ENCODE measurements around the gene MCM8.

MCM8 gene

DNA sequence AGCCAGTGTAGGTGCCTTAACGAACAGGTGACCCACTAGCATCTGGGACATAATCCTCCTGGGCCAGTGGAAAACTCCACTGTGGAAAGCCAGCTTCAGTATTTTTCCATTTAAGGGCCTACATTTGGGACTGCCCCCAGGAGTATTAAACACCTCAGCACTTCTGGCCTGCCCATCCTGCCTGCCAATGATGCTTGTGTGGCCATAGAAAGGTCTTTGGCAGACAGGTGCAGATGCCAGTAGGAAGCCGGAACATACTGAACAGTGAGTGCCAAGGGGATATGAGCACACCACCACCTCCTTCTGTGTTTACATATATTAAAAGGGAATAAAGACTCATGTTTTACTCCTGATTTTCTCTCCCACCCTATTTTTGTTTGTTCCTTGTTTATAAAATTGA, 19.9 kb downstream of the MCM8 start:
- Mint-ChIP-seq H3K4me3 (no peak overlapping the region), H3K36me3 (peaks cover 13% of the 10 kb centered on the region), H3K4me1 (no peaks in the 10 kb centered on the region), H3K27me3 (no peaks in the 10 kb centered on the region), H3K9me3 (no peaks in the 10 kb centered on the region), H3K27ac (no peak overlapping the region)
- DNase-seq (ENCODE audit: low spot score in 2 of 2) (no peak), ATAC-seq (ENCODE audit: low read depth) (no peak)

GRCh38 chr20:5971203-5971602, 20.8 kb downstream of the MCM8 start:
- H3K27me3 Mint-ChIP-seq, result no peaks in the 10 kb centered on the region
- peaks cover 5% of the 10 kb centered on the region for H3K36me3 Mint-ChIP-seq
- no peak overlapping the region for H3K27ac Mint-ChIP-seq

DNA sequence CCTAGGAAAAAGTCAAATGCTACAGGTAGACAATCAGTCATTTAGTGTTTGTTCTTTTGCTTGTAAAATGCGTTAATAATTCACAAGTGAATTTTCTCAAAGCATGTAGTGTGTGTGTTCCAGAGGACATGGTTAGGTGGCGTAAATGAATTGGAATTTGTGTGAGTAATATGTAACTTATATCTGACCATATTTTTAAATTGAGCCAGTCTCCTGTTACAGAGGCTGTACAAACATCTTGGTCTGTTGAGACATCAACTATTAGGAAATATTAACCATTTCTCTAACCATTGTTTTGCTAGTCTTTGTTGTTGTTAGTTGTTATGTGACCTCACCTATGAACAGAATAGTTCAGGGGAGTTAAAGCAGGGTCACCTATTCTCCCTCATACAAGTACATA, 22.7 kb downstream of the MCM8 start:
- H3K36me3 Mint-ChIP-seq, result peaks cover 8% of the 10 kb centered on the region
- no peak for DNase-seq (ENCODE audit: low spot score in 2 of 2)
- no peak for ATAC-seq (ENCODE audit: low read depth)
- no peak overlapping the region for H3K27ac Mint-ChIP-seq
- no peaks in the 10 kb centered on the region for H3K4me1 Mint-ChIP-seq
- no peak overlapping the region for H3K4me3 Mint-ChIP-seq
- H3K9me3 Mint-ChIP-seq, result no peaks in the 10 kb centered on the region
- H3K27me3 Mint-ChIP-seq, result no peaks in the 10 kb centered on the region

More at GRCh38 chr20:5971203-5971602, 20.8 kb downstream of the MCM8 start:
- Mint-ChIP-seq H3K9me3 (no peaks in the 10 kb centered on the region), H3K4me1 (no peaks in the 10 kb centered on the region), H3K4me3 (no peak overlapping the region)
- DNase-seq (ENCODE audit: low spot score in 2 of 2) (no peak), ATAC-seq (ENCODE audit: low read depth) (no peak)

GRCh38 chr20:5973971-5974370, 23.5 kb downstream of the MCM8 start:
- Mint-ChIP-seq H3K27ac (no peak overlapping the region), H3K36me3 (peaks cover 10% of the 10 kb centered on the region), H3K9me3 (no peaks in the 10 kb centered on the region), H3K4me1 (no peaks in the 10 kb centered on the region), H3K27me3 (no peaks in the 10 kb centered on the region), H3K4me3 (no peak overlapping the region)
- ATAC-seq (ENCODE audit: low read depth) (no peak), DNase-seq (ENCODE audit: low spot score in 2 of 2) (no peak)

DNA sequence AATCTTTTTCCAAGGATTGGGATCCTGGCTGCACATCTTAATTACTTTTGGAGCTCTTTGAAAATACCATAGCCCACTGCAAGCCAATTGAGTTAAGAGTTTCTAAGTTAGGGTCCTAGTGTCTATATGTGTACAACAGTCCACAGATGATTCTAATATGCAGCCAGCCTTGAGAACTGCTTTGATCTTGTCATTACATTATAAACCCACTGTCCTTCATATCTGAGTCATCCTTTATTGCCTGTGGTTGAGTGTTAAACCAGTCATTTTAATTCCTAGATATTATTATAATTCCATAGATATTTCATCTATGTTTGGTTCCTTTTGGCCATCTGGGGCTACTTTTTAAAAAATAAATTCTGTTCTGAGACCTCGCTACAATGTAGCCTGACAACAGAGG, 24.1 kb downstream of the MCM8 start:
- no peak for DNase-seq (ENCODE audit: low spot score in 2 of 2)
- Mint-ChIP-seq H3K36me3 (peaks cover 15% of the 10 kb centered on the region), H3K27ac (no peak overlapping the region), H3K4me1 (no peaks in the 10 kb centered on the region), H3K27me3 (no peaks in the 10 kb centered on the region), H3K4me3 (no peak overlapping the region), H3K9me3 (no peaks in the 10 kb centered on the region)
- no peak for ATAC-seq (ENCODE audit: low read depth)

GRCh38 chr20:5975778-5976177, 25.3 kb downstream of the MCM8 start:
- no peaks in the 10 kb centered on the region for H3K4me1 Mint-ChIP-seq
- no peaks in the 10 kb centered on the region for H3K9me3 Mint-ChIP-seq
- H3K27ac Mint-ChIP-seq, result no peak overlapping the region
- ATAC-seq (ENCODE audit: low read depth) (no peak), DNase-seq (ENCODE audit: low spot score in 2 of 2) (no peak)
- no peak overlapping the region for H3K4me3 Mint-ChIP-seq
- no peaks in the 10 kb centered on the region for H3K27me3 Mint-ChIP-seq
- peaks cover 21% of the 10 kb centered on the region for H3K36me3 Mint-ChIP-seq

DNA sequence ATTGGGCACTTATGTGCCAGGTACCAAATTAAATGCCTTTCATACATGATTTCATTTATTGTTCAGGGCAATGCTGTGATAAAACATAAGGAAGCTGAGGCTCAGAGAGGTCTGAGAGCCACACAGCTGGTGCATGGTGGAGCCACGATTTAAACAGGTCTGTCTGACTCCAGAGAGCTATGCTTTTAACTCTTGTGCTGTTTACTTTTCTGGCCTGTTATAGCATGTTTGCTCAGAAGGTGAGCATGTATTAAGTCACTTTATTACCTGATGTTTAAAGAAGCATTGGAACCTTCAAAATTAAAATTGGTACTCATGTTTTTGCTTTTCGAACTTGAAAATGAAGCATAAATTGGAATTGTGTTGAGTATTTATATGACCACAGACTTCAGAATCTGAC, 26.8 kb downstream of the MCM8 start:
- Mint-ChIP-seq H3K4me3 (no peak overlapping the region), H3K36me3 (peaks cover 21% of the 10 kb centered on the region), H3K4me1 (no peaks in the 10 kb centered on the region), H3K27ac (no peak overlapping the region), H3K27me3 (no peaks in the 10 kb centered on the region), H3K9me3 (no peaks in the 10 kb centered on the region)
- no peak for ATAC-seq (ENCODE audit: low read depth)
- no peak for DNase-seq (ENCODE audit: low spot score in 2 of 2)

DNA sequence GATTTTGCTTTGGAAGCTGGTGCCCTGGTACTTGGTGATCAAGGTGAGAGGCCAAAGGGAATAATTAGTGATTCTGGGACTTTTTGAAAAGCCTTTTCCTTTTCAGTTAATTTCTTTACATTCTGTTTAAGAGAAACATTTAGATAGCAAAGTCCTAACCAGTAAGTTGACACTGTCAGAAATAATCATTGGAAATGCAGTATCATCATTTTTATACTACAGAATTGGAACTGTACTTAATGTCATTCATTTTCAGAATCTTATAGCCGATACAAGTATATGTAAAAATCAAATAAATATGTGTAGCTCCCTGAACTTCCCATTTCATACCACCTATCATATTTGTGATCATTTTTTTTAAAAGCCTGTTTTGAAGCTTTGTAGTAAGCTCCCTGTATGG, 27.5 kb downstream of the MCM8 start:
- H3K4me3 Mint-ChIP-seq, result no peak overlapping the region
- no peaks in the 10 kb centered on the region for H3K4me1 Mint-ChIP-seq
- no peaks in the 10 kb centered on the region for H3K9me3 Mint-ChIP-seq
- ATAC-seq (ENCODE audit: low read depth) (no peak), DNase-seq (ENCODE audit: low spot score in 2 of 2) (no peak)
- no peak overlapping the region for H3K27ac Mint-ChIP-seq
- peaks cover 21% of the 10 kb centered on the region for H3K36me3 Mint-ChIP-seq
- no peaks in the 10 kb centered on the region for H3K27me3 Mint-ChIP-seq

DNA sequence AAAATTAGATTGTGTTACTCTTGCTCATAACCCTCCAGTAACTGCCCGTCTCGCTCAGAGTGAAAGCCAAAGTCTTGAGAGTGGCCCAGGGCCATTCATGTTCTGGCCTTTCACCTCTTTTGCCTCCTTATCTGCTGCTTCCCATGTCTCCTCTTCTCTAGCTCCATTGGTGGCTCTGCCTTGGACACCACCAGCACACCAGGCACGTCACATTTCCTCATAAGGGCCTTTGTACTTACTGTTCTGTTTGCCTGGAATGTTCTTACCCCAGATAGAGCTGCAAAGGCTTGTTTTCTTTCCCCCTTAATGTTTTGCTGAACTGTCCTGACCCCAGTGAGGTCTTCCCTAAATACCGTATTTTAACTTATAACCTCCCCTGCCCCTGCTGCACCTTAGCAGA, 29.3 kb downstream of the MCM8 start:
- no peaks in the 10 kb centered on the region for H3K4me1 Mint-ChIP-seq
- ATAC-seq (ENCODE audit: low read depth), result no peak
- H3K36me3 Mint-ChIP-seq, result peaks cover 23% of the 10 kb centered on the region
- H3K27me3 Mint-ChIP-seq, result no peaks in the 10 kb centered on the region
- H3K4me3 Mint-ChIP-seq, result no peak overlapping the region
- H3K9me3 Mint-ChIP-seq, result no peaks in the 10 kb centered on the region
- no peak for DNase-seq (ENCODE audit: low spot score in 2 of 2)
- no peak overlapping the region for H3K27ac Mint-ChIP-seq

DNA sequence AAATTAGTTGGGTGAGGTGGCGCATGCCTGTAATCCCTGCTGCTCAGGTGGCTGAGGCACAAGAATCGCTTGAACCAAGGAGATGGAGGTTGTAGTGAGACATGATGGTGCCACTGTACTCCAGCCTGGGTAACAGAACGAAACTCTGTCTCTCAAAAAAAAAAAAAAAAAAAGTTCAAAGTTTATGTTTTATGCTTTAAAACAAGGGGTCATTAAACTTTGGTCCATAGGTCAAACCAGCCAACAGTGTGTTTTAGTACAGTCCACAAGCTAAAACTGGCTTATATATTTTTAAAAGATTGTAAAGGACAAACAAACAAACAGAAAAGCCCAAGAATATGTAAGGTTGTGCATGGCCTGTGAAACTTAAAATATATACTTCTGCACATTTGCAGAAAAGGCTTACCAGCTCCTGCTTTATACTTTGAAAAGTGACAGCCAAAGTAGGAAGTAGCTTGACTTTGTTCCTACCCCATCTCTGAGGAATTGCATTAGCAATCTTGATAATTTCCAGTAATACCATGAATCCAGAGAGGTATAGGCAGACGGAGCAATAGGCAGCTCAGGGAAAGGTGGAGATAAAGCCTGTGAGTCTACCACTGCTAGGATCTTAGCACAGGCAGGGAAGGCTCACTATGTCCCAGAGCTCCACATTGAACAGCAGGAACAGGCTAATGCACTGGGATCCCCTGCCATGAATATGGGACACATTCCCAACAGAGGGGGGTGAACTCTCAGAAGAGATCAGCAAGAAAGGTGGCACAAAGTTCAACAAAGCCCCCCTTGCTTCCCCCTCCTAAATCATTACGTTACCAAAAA, 30.5 kb downstream of the MCM8 start:
- Mint-ChIP-seq H3K36me3 (peaks cover 23% of the 10 kb centered on the region), H3K4me3 (no peak overlapping the region)

DNA sequence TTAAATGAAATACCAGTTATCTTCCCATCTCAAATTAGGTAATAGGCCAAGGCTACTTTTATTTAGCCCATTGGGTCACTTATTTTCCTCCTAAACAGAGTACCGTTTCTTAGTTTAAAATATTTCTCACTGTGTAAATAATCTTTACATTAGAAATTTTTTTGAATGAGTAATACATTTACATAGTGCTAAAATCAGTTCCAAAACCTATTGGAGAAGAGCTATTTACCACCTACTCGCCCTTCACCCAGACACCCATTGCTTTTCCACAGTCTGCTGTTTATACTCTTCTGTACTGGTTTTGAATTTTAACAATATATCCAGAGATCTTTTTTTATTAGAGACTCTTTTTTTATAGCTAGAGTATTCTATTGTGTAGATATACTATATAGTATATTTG, 36.9 kb downstream of the MCM8 start:
- Mint-ChIP-seq H3K9me3 (no peaks in the 10 kb centered on the region), H3K36me3 (peaks cover 15% of the 10 kb centered on the region), H3K4me3 (no peak overlapping the region), H3K27ac (no peak overlapping the region), H3K27me3 (no peaks in the 10 kb centered on the region), H3K4me1 (no peaks in the 10 kb centered on the region)
- ATAC-seq (ENCODE audit: low read depth), result no peak
- no peak for DNase-seq (ENCODE audit: low spot score in 2 of 2)

More for the DNA sequence above, 30.5 kb downstream of the MCM8 start:
- Mint-ChIP-seq H3K27ac (no peak overlapping the region), H3K9me3 (no peaks in the 10 kb centered on the region), H3K27me3 (no peaks in the 10 kb centered on the region), H3K4me1 (no peaks in the 10 kb centered on the region)
- no peak for DNase-seq (ENCODE audit: low spot score in 2 of 2)
- ATAC-seq (ENCODE audit: low read depth), result no peak

GRCh38 chr20:5989539-5989938, 39.1 kb downstream of the MCM8 start:
- no peak overlapping the region for H3K27ac Mint-ChIP-seq
- no peak overlapping the region for H3K4me3 Mint-ChIP-seq
- ATAC-seq (ENCODE audit: low read depth), result no peak
- peaks cover 17% of the 10 kb centered on the region for H3K36me3 Mint-ChIP-seq
- no peak for DNase-seq (ENCODE audit: low spot score in 2 of 2)
- H3K9me3 Mint-ChIP-seq, result no peaks in the 10 kb centered on the region
- no peaks in the 10 kb centered on the region for H3K27me3 Mint-ChIP-seq
- no peaks in the 10 kb centered on the region for H3K4me1 Mint-ChIP-seq

DNA sequence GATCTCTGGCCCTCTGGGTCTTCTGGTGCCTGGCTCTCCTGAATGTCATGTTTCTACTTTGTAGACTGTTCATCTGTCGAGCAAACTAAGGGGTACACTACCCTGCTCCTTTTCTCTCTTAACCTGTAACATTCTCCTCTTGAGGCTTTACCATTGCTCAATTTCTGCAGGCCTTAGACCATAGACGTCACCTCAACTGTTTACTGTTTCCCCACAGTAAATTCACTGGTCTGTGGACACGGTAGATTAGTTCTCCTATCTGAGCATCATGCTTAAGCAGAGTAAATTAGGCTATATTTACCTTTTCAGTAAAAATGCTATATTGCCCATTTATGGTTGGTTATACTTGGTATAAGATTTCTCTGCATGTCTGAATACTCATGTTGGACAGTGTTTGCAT, 40.5 kb downstream of the MCM8 start:
- no peaks in the 10 kb centered on the region for H3K9me3 Mint-ChIP-seq
- peaks cover 20% of the 10 kb centered on the region for H3K36me3 Mint-ChIP-seq
- peak overlapping the region; percentile 78 for H3K27ac Mint-ChIP-seq
- H3K4me1 Mint-ChIP-seq, result no peaks in the 10 kb centered on the region
- H3K4me3 Mint-ChIP-seq, result no peak overlapping the region
- DNase-seq (ENCODE audit: low spot score in 2 of 2) (no peak), ATAC-seq (ENCODE audit: low read depth) (no peak)
- H3K27me3 Mint-ChIP-seq, result no peaks in the 10 kb centered on the region

- DNase-seq (ENCODE audit: low spot score in 2 of 2), result no peak
Observed at GRCh38 chr20:5991623-5992441, 41.4 kb downstream of the MCM8 start.

More at GRCh38 chr20:5991623-5992441, 41.4 kb downstream of the MCM8 start:
- no peak overlapping the region for H3K27ac Mint-ChIP-seq
- H3K4me1 Mint-ChIP-seq, result peaks cover 3% of the 10 kb centered on the region
- H3K4me3 Mint-ChIP-seq, result no peak overlapping the region
- no peaks in the 10 kb centered on the region for H3K27me3 Mint-ChIP-seq
- no peaks in the 10 kb centered on the region for H3K9me3 Mint-ChIP-seq
- ATAC-seq (ENCODE audit: low read depth), result no peak
- peaks cover 20% of the 10 kb centered on the region for H3K36me3 Mint-ChIP-seq

Measured in memory B cell (primary cell).